OCI-LY3 (cell line): Measurements from ENCODE around the gene AKAP6.

ENCODE experiments used
- H2AFZ ChIP-seq: fragments of 200-600, 300-600 bp; shearing (Covaris generic); 2 replicates; pipeline ENCODE4 v1.6.0; 2014; ENCODE audit warnings: antibody characterized with exemption, low read depth, low read length
- H3K27ac ChIP-seq: fragments of 200-600, 300-600 bp; sonication (generic); 2 replicates; pipeline ENCODE4 v1.5.1; 2014; ENCODE audit warnings: mild to moderate bottlenecking, low read length, moderate library complexity, mixed read lengths
- H3K27me3 ChIP-seq: fragments of 200-600, 300-600 bp; sonication (generic); 2 replicates; pipeline ENCODE4 v1.6.1; 2014; ENCODE audit warnings: low read depth, low read length, mixed read lengths
- H3K36me3 ChIP-seq: fragments of 200-600, 300-600 bp; sonication (generic); replicated peaks from 2 replicates; pipeline ENCODE3; 2014; ENCODE audit warnings: low read depth, low read length, mixed read lengths
- H3K4me1 ChIP-seq: fragments of 300-600, 200-600 bp; sonication (generic); 2 replicates; pipeline ENCODE4 v1.6.1; 2014; ENCODE audit warnings: low read length, mixed read lengths
- H3K4me2 ChIP-seq: fragments of 200-600, 300-600 bp; sonication (generic); 2 replicates; pipeline ENCODE4 v1.6.1; 2014; ENCODE audit warnings: low read length, mixed read lengths
- H3K4me3 ChIP-seq: fragments of 300-600, 200-600 bp; sonication (generic); 2 replicates; pipeline ENCODE4 v1.5.1; 2014; ENCODE audit warnings: antibody characterized with exemption, mild to moderate bottlenecking, low read length, moderate library complexity
- H3K79me2 ChIP-seq: fragments of 300-600, 200-600 bp; shearing (Covaris generic); 2 replicates; pipeline ENCODE4 v1.6.1; 2014; ENCODE audit warnings: mild to moderate bottlenecking, low read length, mixed read lengths
- H3K9ac ChIP-seq: fragments of 300-600, 200-600 bp; shearing (Covaris generic); 2 replicates; pipeline ENCODE4 v1.6.0; 2014; ENCODE audit warnings: mild to moderate bottlenecking, low read length, moderate library complexity
- H3K9me3 ChIP-seq: fragments of 200-600, 300-600 bp; shearing (Covaris generic); 2 replicates; pipeline ENCODE4 v1.6.1; 2014; ENCODE audit warnings: low read length, mixed read lengths; ENCODE audit not compliant: insufficient read depth
- H4K20me1 ChIP-seq: fragments of 200-600, 300-600 bp; sonication (generic); 2 replicates; pipeline ENCODE4 v1.6.1; 2016; ENCODE audit warnings: low read length, mixed read lengths; ENCODE audit not compliant: insufficient read depth
- CTCF ChIP-seq: fragments of 200-600, 300-600 bp; sonication (generic); IDR thresholded peaks from 2 replicates; pipeline ENCODE4 v1.5.1; 2014; ENCODE audit warnings: antibody characterized with exemption, low read length, low read depth
- EZH2phosphoT487 ChIP-seq: fragments of 200-600 bp; shearing (Covaris generic); IDR thresholded peaks from 2 replicates; pipeline ENCODE4 v1.6.1; 2018; ENCODE audit warnings: antibody characterized with exemption, mixed run types, low read depth

Gene AKAP6

GRCh38 chr14:32683679-32684078 is 354.6 kb downstream of the AKAP6 start:
- Histone ChIP-seq H3K4me2 (peak overlapping the region; percentile 69), H3K36me3 (no peaks in the 10 kb centered on the region), H3K79me2 (no peaks in the 10 kb centered on the region), H3K27ac (peak overlapping the region; percentile 30), H3K9ac (0 out of 2 replicates have a peak overlapping the region, but pooled peaks have one; percentile 7), H3K4me3 (peak overlapping the region; percentile 33; the same call in 1 of the 2 replicates), H3K4me1 (peaks cover 21% of the 10 kb centered on the region), H4K20me1 (no peaks in the 10 kb centered on the region), H3K9me3 (no peaks in the 10 kb centered on the region), H2AFZ (peak overlapping the region; percentile 91), H3K27me3 (no peaks in the 10 kb centered on the region)
- no peak for TF ChIP-seq EZH2phosphoT487
- no peak for TF ChIP-seq CTCF

DNA sequence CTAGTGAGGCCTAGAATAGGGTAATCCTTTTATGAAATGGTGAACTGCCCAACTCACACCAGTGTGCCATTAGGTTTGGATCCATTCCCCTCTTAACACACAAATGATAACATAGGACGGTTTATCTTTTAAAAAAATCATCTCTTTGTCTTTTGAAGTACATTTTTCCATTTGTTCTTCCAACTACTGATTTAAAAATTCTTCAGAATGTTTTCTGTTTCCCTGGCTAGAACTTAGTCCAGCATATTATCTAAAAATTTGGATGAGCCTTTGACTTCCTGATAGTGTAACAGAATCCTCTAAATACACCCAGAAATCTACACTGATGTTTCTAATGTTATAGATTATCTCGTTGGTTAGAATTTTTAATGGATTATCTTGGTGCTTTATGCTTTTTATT is 359.8 kb downstream of the AKAP6 start:
- Histone ChIP-seq H4K20me1 (no peaks in the 10 kb centered on the region), H3K9ac (no peak overlapping the region), H3K9me3 (no peaks in the 10 kb centered on the region), H3K4me1 (peaks cover 4% of the 10 kb centered on the region), H3K27me3 (no peaks in the 10 kb centered on the region), H3K79me2 (no peaks in the 10 kb centered on the region), H3K27ac (no peak overlapping the region), H3K4me2 (no peak overlapping the region), H3K4me3 (no peak overlapping the region), H3K36me3 (no peaks in the 10 kb centered on the region), H2AFZ (no peak overlapping the region)
- TF ChIP-seq CTCF (no peak), EZH2phosphoT487 (no peak)

- Histone ChIP-seq H3K36me3 (no peaks in the 10 kb centered on the region), H3K4me1 (peaks cover 20% of the 10 kb centered on the region), H3K27me3 (no peaks in the 10 kb centered on the region), H3K9me3 (no peaks in the 10 kb centered on the region), H3K27ac (no peak overlapping the region), H3K4me2 (no peak overlapping the region), H3K9ac (no peak overlapping the region), H2AFZ (no peak overlapping the region), H3K79me2 (no peaks in the 10 kb centered on the region), H3K4me3 (no peak overlapping the region), H4K20me1 (no peaks in the 10 kb centered on the region)
- TF ChIP-seq EZH2phosphoT487 (no peak), CTCF (no peak)
These were observed 363.3 kb downstream of the AKAP6 start for GRCh38 chr14:32692441-32692840.

DNA sequence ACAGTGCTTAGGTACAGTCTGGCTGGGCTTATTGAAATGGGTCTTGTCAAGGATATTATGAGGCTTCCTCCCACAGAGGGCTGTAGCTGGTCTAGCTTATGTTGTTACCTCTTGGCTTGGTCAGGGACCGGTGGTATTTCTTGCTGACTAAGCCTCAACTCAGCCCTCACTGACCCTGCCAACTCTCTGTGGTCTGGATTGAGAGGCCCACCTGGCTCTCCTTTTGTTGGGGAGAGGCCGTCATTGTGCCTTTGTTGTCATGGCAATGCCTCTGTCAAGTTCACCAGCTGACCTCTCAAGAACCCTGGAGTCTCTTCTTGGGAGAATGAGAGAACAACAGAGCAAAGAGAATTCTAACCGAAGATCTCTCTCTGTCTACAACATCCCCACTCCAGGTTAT is 364.0 kb downstream of the AKAP6 start:
- TF ChIP-seq CTCF (no peak), EZH2phosphoT487 (no peak)
- Histone ChIP-seq H3K4me1 (peaks cover 26% of the 10 kb centered on the region), H3K4me2 (no peak overlapping the region), H3K79me2 (no peaks in the 10 kb centered on the region), H3K27me3 (no peaks in the 10 kb centered on the region), H3K9ac (no peak overlapping the region), H3K36me3 (no peaks in the 10 kb centered on the region), H3K9me3 (no peaks in the 10 kb centered on the region), H3K4me3 (no peak overlapping the region), H4K20me1 (no peaks in the 10 kb centered on the region), H2AFZ (no peak overlapping the region), H3K27ac (no peak overlapping the region)
